K562 (cell line): ENCODE results near the gene SUV39H2. TPM values are rescaled to one million over a fixed set of nuclear protein-coding genes. Genes with fewer than 3 reads are reported as not detected.
A peak's percentile ranks its signal among the peaks of the same experiment; 100 is the strongest.
"Not testable (repeated sequence)": the region's sequence is repeated elsewhere in the genome, so short reads cannot be mapped to it uniquely, and the experiment has no call there.

ENCODE experiments used
- ATAC-seq: fragments of 200-7000 bp; cut with Tn5 transposase; 3 replicates; pipeline ENCODE4 v1.9.1; 2020; ENCODE audit warnings: moderate library complexity
- BruUV-seq: library from RNA; stranded (reverse); fragments of 400-500 nt; replicated peaks from 2 replicates; lab custom pipeline; 2021; lab: Mats Ljungman, UMichigan
- CTCF ChIA-PET: fragments of 300-600 bp; formaldehyde crosslinking; extraction: SDS; loops from one replicate; lab custom pipeline; 2021; ENCODE audit warnings: low intra/inter-chr PET ratio; lab: Yijun Ruan, JAX
- POLR2A ChIA-PET: fragments of 300-600, 350-650 bp; sonication (Branson Sonifier 250); formaldehyde crosslinking; extraction: SDS; loops from one replicate; lab custom pipeline; 2021; ENCODE audit warnings: antibody characterized with exemption, inconsistent platforms; lab: Yijun Ruan, JAX
- DNase-seq, 4 experiments: peaks; one replicate each; pipeline versions ENCODE4 v3.0.0 to v3.0.0-alpha.2; 2011 to 2018; ENCODE audit warnings: low spot score in 3 of 4, mixed read lengths in 3 of 4; ENCODE audit errors: extremely low read depth in 1 of 4
- FAIRE-seq: peaks from 2 replicates; lab custom pipeline; 2011; peaks lifted over from hg19 to GRCh38; lab: Jason Lieb, UNC
- H2AFZ ChIP-seq: 2 replicates; pipeline ENCODE4 v1.6.0; 2011; ENCODE audit warnings: low read depth, low read length, control low read depth, inconsistent platforms
- H3K27ac ChIP-seq: fragments of 200-600 bp; 3 replicates; pipeline ENCODE4 v1.8.0; 2011; ENCODE audit warnings: low read depth, mild to moderate bottlenecking, control low read depth, inconsistent platforms, low read length, moderate library complexity, mixed read lengths; ENCODE audit errors: extremely low read depth
- H3K27me3 ChIP-seq, 2 experiments: fragments of 300-600 bp in 1 of 2; 2 replicates in 1 of 2; 3 replicates in 1 of 2; pipeline versions ENCODE4 v1.6.0 to v1.8.0; 2011; ENCODE audit warnings: inconsistent platforms in 2 of 2, low read length in 2 of 2, mild to moderate bottlenecking in 1 of 2, mixed read lengths in 1 of 2, moderate library complexity in 1 of 2; ENCODE audit not compliant: control insufficient read depth in 2 of 2, insufficient read depth in 2 of 2
- H3K36me3 ChIP-seq: fragments of 300-600 bp; 3 replicates; pipeline ENCODE4 v1.8.0; 2011; ENCODE audit warnings: mild to moderate bottlenecking, low read length, inconsistent platforms; ENCODE audit not compliant: control insufficient read depth, insufficient read depth
- H3K4me1 ChIP-seq, 2 experiments: fragments of 200-600 bp in 1 of 2; replicated peaks in 1 of 2; 2 replicates in 1 of 2; 3 replicates in 1 of 2; pipeline versions ENCODE4 v1.5.1 to v1.8.0; 2011; ENCODE audit warnings: inconsistent platforms in 2 of 2, low read length in 2 of 2, mild to moderate bottlenecking in 1 of 2, mixed read lengths in 1 of 2, moderate library complexity in 1 of 2; ENCODE audit not compliant: control insufficient read depth in 2 of 2, insufficient read depth in 2 of 2
- H3K4me2 ChIP-seq: 2 replicates; pipeline ENCODE4 v1.6.1; 2011; ENCODE audit warnings: low read length, control low read depth, inconsistent platforms, mixed read lengths; ENCODE audit not compliant: insufficient read depth
- H3K4me3 ChIP-seq: fragments of 200-600 bp; sonication (generic), shearing (Covaris generic); 2 replicates; pipeline ENCODE4 v1.5.1; 2016; ENCODE audit warnings: control low read depth, inconsistent platforms
- H3K79me2 ChIP-seq: fragments of 200-600 bp; 3 replicates; pipeline ENCODE4 v1.8.0; 2011; ENCODE audit warnings: low read length, inconsistent platforms; ENCODE audit not compliant: control insufficient read depth, insufficient read depth
- H3K9ac ChIP-seq, 2 experiments: 2 replicates each; pipeline versions ENCODE4 v1.6.0 to v1.6.1; 2011; ENCODE audit warnings: low read depth in 2 of 2, low read length in 2 of 2, control low read depth in 1 of 2, inconsistent platforms in 1 of 2, mild to moderate bottlenecking in 1 of 2, mixed read lengths in 1 of 2; ENCODE audit not compliant: insufficient read depth in 1 of 2
- H3K9me1 ChIP-seq: one replicate; pipeline ENCODE4 v1.6.0; 2011; ENCODE audit warnings: inconsistent platforms, mild to moderate bottlenecking, low read length, moderate library complexity; ENCODE audit not compliant: control insufficient read depth, insufficient read depth
- H3K9me3 ChIP-seq: replicated peaks from 2 replicates; pipeline ENCODE4 v1.5.1; 2011; ENCODE audit warnings: low read depth, low read length, inconsistent platforms; ENCODE audit not compliant: control insufficient read depth, insufficient read depth
- H4K20me1 ChIP-seq: replicated peaks from 2 replicates; pipeline ENCODE4 v1.6.1; 2011; ENCODE audit warnings: low read length, inconsistent platforms, mixed read lengths; ENCODE audit not compliant: control insufficient read depth, insufficient read depth
- PBX2 ChIP-seq, 2 experiments: IDR thresholded peaks in 1 of 2; conservative IDR thresholded peaks in 1 of 2; 2 replicates each; pipeline ENCODE4 v1.6.1; 2016; ENCODE audit warnings: low read depth in 2 of 2, mild to moderate bottlenecking in 1 of 2, missing compliant biosample characterization in 1 of 2, missing genetic modification characterization in 1 of 2, moderate library complexity in 1 of 2
- ZFP30 ChIP-seq: fragments of 250-450 bp; sonication (Bioruptor Pico); IDR thresholded peaks from 2 replicates; pipeline ENCODE4 v1.8.0; 2022; ENCODE audit warnings: moderate library complexity, mild to moderate bottlenecking, inconsistent platforms, borderline replicate concordance
- WGBS: fragments of 100-300 bp; shearing (Covaris generic); methylation state at CpG from one replicate; pipeline ENCODE4 v1.1.6; 2016; ENCODE audit warnings: low coverage, mixed read lengths; ENCODE audit not compliant: insufficient coverage; ENCODE audit errors: missing lambda C conversion rate; 5-methylcytosine and 5-hydroxymethylcytosine counted together
- in situ Hi-C: fragments of 300-500 bp; cut with MboI; formaldehyde crosslinking; loops from 4 replicates; pipeline ENCODE4 v1.15.0; 2018; ENCODE audit warnings: inconsistent platforms, mixed read lengths
- intact Hi-C: fragments of 100-400 bp; cut with micrococcal nuclease; formaldehyde crosslinking; loops from 2 replicates; pipeline ENCODE4 v1.14.2; 2022
- polyA plus RNA-seq, 8 experiments: library from polyadenylated mRNA; depleted of rRNA in 4 of 8; stranded (reverse) in 5 of 8; unstranded in 3 of 8; fragments of >200 nt; fragmentation: Nextera tagmentation in 2 of 8; fragmentation: Illumina TruSeq in 1 of 8; extraction: Ambion mirVana in 2 of 8; extraction: Trizol in 1 of 8; gene quantifications; 2 replicates each; pipeline versions ENCODE4 v1.2.1 to v1.2.3, GENCODE V29; 2011 to 2014; ENCODE audit warnings: inconsistent platforms in 1 of 8, missing spikeins in 1 of 8
- total RNA-seq, 7 experiments: library from RNA; depleted of rRNA in 6 of 7; stranded (reverse); fragments of >200 nt in 6 of 7; fragmentation: Illumina TruSeq in 2 of 7; extraction: Trizol in 2 of 7; gene quantifications; 2 replicates each; pipeline versions ENCODE4 v1.2.1 to v1.2.3, GENCODE V29; 2011 to 2021; ENCODE audit warnings: low replicate concordance in 1 of 7

Gene SUV39H2
- total and polyA plus RNA-seq, 9 of the 15 experiments (the other 6 are each of a cell fraction or from before 2014, with no cell fraction given) = 24.1 to 54.3 (median 41.3) TPM

GRCh38 chr10:14942950-14943338, 64.3 kb downstream of the SUV39H2 start:
- BruUV-seq; POLR2A ChIA-PET; H3K4me1 ChIP-seq; H3K9me3 ChIP-seq; H3K4me2 ChIP-seq; intact Hi-C loops; H2AFZ ChIP-seq; H3K79me2 ChIP-seq; H3K9ac ChIP-seq; H3K27ac ChIP-seq; H3K27me3 ChIP-seq; H3K9me1 ChIP-seq; H4K20me1 ChIP-seq; H3K4me3 ChIP-seq; DNase-seq; ATAC-seq; in situ Hi-C loops; CTCF ChIA-PET; TF ChIP-seq PBX2 (CRISPR knock-in tag; IDR thresholded peaks at IDR 0.05; ENCODE audit: low read depth): not testable (repeated sequence)
- FAIRE-seq = peak; percentile 66
- H3K36me3 ChIP-seq = peaks cover 55% of the 10 kb centered on the region
- WGBS = 89% methylated on average over 4 of the region's 7 CpGs
- 0 out of 2 replicates have a peak, but pooled peaks have one; percentile 15 for TF ChIP-seq PBX2 (tag; conservative IDR thresholded peaks at IDR 0.05; ENCODE audit: low read depth)

GRCh38 chr10:14945108-14945507, 66.4 kb downstream of the SUV39H2 start:
- no peaks in the 10 kb centered on the region for H4K20me1 ChIP-seq
- BruUV-seq = no TSS peak
- DNase-seq = no peak
- H2AFZ ChIP-seq = no peak overlapping the region
- H3K36me3 ChIP-seq = peaks cover 61% of the 10 kb centered on the region
- no peak for FAIRE-seq
- intact Hi-C loops = no loop called here
- ATAC-seq = no peak
- H3K27me3 ChIP-seq = no peaks in the 10 kb centered on the region
- CTCF ChIA-PET = no interaction called here
- H3K4me1 ChIP-seq = no peaks in the 10 kb centered on the region
- no peak overlapping the region for H3K27ac ChIP-seq
- H3K9me1 ChIP-seq = no peaks in the 10 kb centered on the region
- H3K4me3 ChIP-seq = no peak overlapping the region
- 91% methylated on average over 5 of the region's 5 CpGs for WGBS
- in situ Hi-C loops = no loop called here
- no peaks in the 10 kb centered on the region; the same call in 1 of the 2 replicates for H3K9me3 ChIP-seq
- H3K79me2 ChIP-seq = peaks cover 8% of the 10 kb centered on the region; the same call in 1 of the 3 replicates
- no peak overlapping the region for H3K9ac ChIP-seq
- H3K4me2 ChIP-seq = no peak overlapping the region
- POLR2A ChIA-PET = interaction anchor here (1.2 kb wide), 1 partner anchor 14 kb away, joined by 3 read pairs; the partner anchor contains the start of gene MEIG1
- TF ChIP-seq ZFP30 (CRISPR knock-in tag) = no peak
